ENCODE results near the gene SHANK3. TPM values are rescaled to one million over a fixed set of nuclear protein-coding genes. Genes with fewer than 3 reads are reported as not detected.

Gene SHANK3
- total and polyA plus RNA-seq, 2 of the 8 experiments (the other 6 are each of a cell fraction or from before 2014, with no cell fraction given) = 1.5 to 6.0 TPM

- 87% methylated on average over 3 of the region's 7 CpGs; no CpG with 5 or more reads in 1 of the 2 experiments for WGBS, 2 experiments (ENCODE audit: extremely low coverage in 1 of 2, insufficient coverage in 1 of 2, insufficient read length in 1 of 2, insufficient replicate concordance in 2 of 2, low coverage in 1 of 2, low lambda C conversion rate in 2 of 2, missing lambda C conversion rate in 1 of 2)
- H3K9ac ChIP-seq (replicated peaks in 1 of 4; ENCODE audit: extremely low read depth in 1 of 4, low read depth in 3 of 4, low read length in 3 of 4) = no peak overlapping the region
- H3K79me1 ChIP-seq (ENCODE audit: low read depth, low read length) = no peaks in the 10 kb centered on the region
- H3K79me2 ChIP-seq (ENCODE audit: control insufficient read depth in 1 of 2, insufficient read depth in 2 of 2, low read length in 2 of 2) = no peaks in the 10 kb centered on the region
- no peak overlapping the region for H2BK120ac ChIP-seq (replicated peaks; ENCODE audit: low read depth, low read length)
- DNase-seq (ENCODE audit: low read depth in 1 of 2, low spot score in 2 of 2) = no peak
- H3K18ac ChIP-seq (ENCODE audit: extremely low read depth, low read length) = no peak overlapping the region
- H3K36me3 ChIP-seq (ENCODE audit: control insufficient read depth in 2 of 4, insufficient read depth in 4 of 4, low read length in 3 of 4) = peaks cover 0 to 4% (median 0%) of the 10 kb centered on the region in 4 experiments; a peak in 1 of 8 replicates
- no peak overlapping the region for H2BK5ac ChIP-seq (ENCODE audit: low read depth, low read length)
- H2AK5ac ChIP-seq (ENCODE audit: low read depth, low read length) = no peak overlapping the region
- H4K8ac ChIP-seq (ENCODE audit: extremely low read depth, insufficient read depth, low read length) = no peak overlapping the region
- H3K14ac ChIP-seq (ENCODE audit: insufficient read length) = no peak overlapping the region
- H3K9me3 ChIP-seq (ENCODE audit: insufficient read depth in 2 of 2, low read depth in 1 of 2, low read length in 1 of 2) = no peaks in the 10 kb centered on the region
- no peak overlapping the region for H3K4ac ChIP-seq (replicated peaks; ENCODE audit: insufficient read length, low read depth, low read length)
- H3K4me3 ChIP-seq (ENCODE audit: extremely low read depth in 1 of 4, insufficient read depth in 2 of 4, low read depth in 3 of 4, low read length in 4 of 4) = no peak overlapping the region
- no peak overlapping the region for H2BK15ac ChIP-seq (ENCODE audit: low read length)
- no peak overlapping the region for H2AFZ ChIP-seq (ENCODE audit: low read length)
- H2BK12ac ChIP-seq (ENCODE audit: low read depth, low read length) = no peak overlapping the region
- H3K4me2 ChIP-seq (ENCODE audit: insufficient read depth in 1 of 2, low read depth in 2 of 2, low read length in 2 of 2) = no peak overlapping the region
- H4K20me1 ChIP-seq (replicated peaks in 1 of 2; ENCODE audit: control insufficient read depth in 1 of 2, insufficient read depth in 2 of 2, low read length in 2 of 2) = peaks cover 4 to 27% of the 10 kb centered on the region in 2 experiments
- ChIA-PET CTCF (ENCODE audit: partially characterized antibody) (no interaction called here), POLR2A (ENCODE audit: partially characterized antibody) (interaction anchor here (1.2 kb wide), 1 partner anchor 8 kb away, joined by 4 read pairs; no protein-coding TSS in a partner anchor)
- no peak overlapping the region for H3K27ac ChIP-seq (ENCODE audit: low read depth, low read length)
- H4K5ac ChIP-seq (ENCODE audit: insufficient read length, low read depth, low read length) = no peak overlapping the region
- H3K27me3 ChIP-seq (replicated peaks in 1 of 4; ENCODE audit: control insufficient read depth in 3 of 4, extremely low read depth in 1 of 4, insufficient read depth in 3 of 4, low read length in 3 of 4) = peaks cover 18 to 30% (median 24%) of the 10 kb centered on the region in 4 experiments
- no peak overlapping the region for H4K91ac ChIP-seq (replicated peaks; ENCODE audit: insufficient read length, low read length)
- peaks cover 0 to 4% (median 0%) of the 10 kb centered on the region in 4 experiments; a peak in 2 of 7 replicates for H3K4me1 ChIP-seq (replicated peaks in 1 of 4; ENCODE audit: control insufficient read depth in 3 of 4, insufficient read depth in 4 of 4, low read length in 3 of 4)
- TF ChIP-seq SIN3A (conservative IDR thresholded peaks at IDR 0.05 in 1 of 2, IDR thresholded peaks at IDR 0.05 in 1 of 2; ENCODE audit: low read depth in 1 of 2, low read length in 2 of 2) = no peak
- no peak for TF ChIP-seq SP2 (IDR thresholded peaks at IDR 0.05; ENCODE audit: low read length)
- no peak for TF ChIP-seq ATF3 (IDR thresholded peaks at IDR 0.05; ENCODE audit: insufficient read depth, low read depth, low read length)
- TF ChIP-seq HDAC6 (IDR thresholded peaks at IDR 0.05; ENCODE audit: low read depth, low read length) = no peak
- no peak for TF ChIP-seq BCL11A (IDR thresholded peaks at IDR 0.05; ENCODE audit: low read depth in 2 of 2, low read length in 2 of 2)
- no peak for TF ChIP-seq SIX5 (IDR thresholded peaks at IDR 0.05; ENCODE audit: low read depth, low read length)
- no peak for TF ChIP-seq HDAC2 (IDR thresholded peaks at IDR 0.05; ENCODE audit: borderline replicate concordance in 1 of 2, low read depth in 2 of 2, low read length in 2 of 2)
- no peak for TF ChIP-seq RBBP5 (IDR thresholded peaks at IDR 0.05; ENCODE audit: borderline replicate concordance, low read depth, low read length)
- no peak for TF ChIP-seq YY1 (IDR thresholded peaks at IDR 0.05; ENCODE audit: low read depth, low read length)
- TF ChIP-seq RXRA (IDR thresholded peaks at IDR 0.05; ENCODE audit: insufficient read depth, low read depth, low read length) = no peak
- no peak for TF ChIP-seq CBX8 (IDR thresholded peaks at IDR 0.05; ENCODE audit: borderline replicate concordance, low read depth, low read length)
- TF ChIP-seq CHD2 (IDR thresholded peaks at IDR 0.05; ENCODE audit: low read length) = no peak
- no peak for FAIRE-seq
- no peak overlapping the region for H3K23ac ChIP-seq (ENCODE audit: insufficient read length)
- peaks cover 1% of the 10 kb centered on the region; the same call in 1 of the 2 replicates for H3K23me2 ChIP-seq (ENCODE audit: low read depth, low read length)
- H3K56ac ChIP-seq (replicated peaks; ENCODE audit: insufficient read length, low read depth, low read length) = no peak overlapping the region
- H2BK20ac ChIP-seq (ENCODE audit: low read length) = no peak overlapping the region
Observed at GRCh38 chr22:50715776-50716175, 43.2 kb downstream of the SHANK3 start.
